ENCODE measurements around the gene APMAP. TPM values are rescaled to one million over a fixed set of nuclear protein-coding genes. Genes with fewer than 3 reads are reported as not detected.

Gene APMAP
- total and polyA plus RNA-seq, 7 donors: 9.6 to 55.8 (median 25.7) TPM

- Histone ChIP-seq H3K9me3 (no peaks in the 10 kb centered on the region), H3K4me1 (peaks cover 0 to 17% (median 8%) of the 10 kb centered on the region in 4 donors), H3K27ac (no peak overlapping the region), H3K4me3 (no peak overlapping the region), H3K27me3 (no peaks in the 10 kb centered on the region), H3K36me3 (peaks cover 19 to 86% (median 44%) of the 10 kb centered on the region in 4 donors)
- WGBS, 2 donors: 93 to 95% methylated on average over 25 of the region's 25 CpGs
- peak; percentile 56 for DNase-seq
- intact Hi-C loops (cut with DNase I): no loop called here
- TF ChIP-seq POLR2A (IDR thresholded peaks at IDR 0.05) (no peak), EP300 (IDR thresholded peaks at IDR 0.05) (no peak), CTCF (IDR thresholded peaks at IDR 0.05) (no peak), POLR2AphosphoS5 (IDR thresholded peaks at IDR 0.05) (no peak)
Observed at GRCh38 chr20:25013478-25014380, 21.2 kb upstream of the APMAP start.

- no peak overlapping the region for H3K4me3 ChIP-seq
- H3K4me1 ChIP-seq: peaks cover 0 to 20% (median 9%) of the 10 kb centered on the region in 4 donors
- no peak overlapping the region for H3K27ac ChIP-seq
- intact Hi-C loops (cut with DNase I): no loop called here
- no peaks in the 10 kb centered on the region for H3K9me3 ChIP-seq
- H3K36me3 ChIP-seq: peaks cover 19 to 97% (median 47%) of the 10 kb centered on the region in 4 donors
- WGBS, 2 donors: 95 to 96% methylated on average over 21 of the region's 21 CpGs
- DNase-seq: peak; percentile 53
- TF ChIP-seq POLR2AphosphoS5 (IDR thresholded peaks at IDR 0.05): no peak
- TF ChIP-seq EP300 (IDR thresholded peaks at IDR 0.05): no peak
- TF ChIP-seq CTCF (IDR thresholded peaks at IDR 0.05): no peak
- no peak for TF ChIP-seq POLR2A (IDR thresholded peaks at IDR 0.05)
- H3K27me3 ChIP-seq: no peaks in the 10 kb centered on the region
Observed at GRCh38 chr20:25012616-25013189, 20.2 kb upstream of the APMAP start.

GRCh38 chr20:25011831-25012241 lies 19.3 kb upstream of the APMAP start:
- Histone ChIP-seq H3K27ac (no peak overlapping the region), H3K9me3 (no peaks in the 10 kb centered on the region), H3K36me3 (peaks cover 18 to 98% (median 52%) of the 10 kb centered on the region in 4 donors), H3K27me3 (no peaks in the 10 kb centered on the region), H3K4me3 (no peak overlapping the region), H3K4me1 (peaks cover 0 to 22% (median 10%) of the 10 kb centered on the region in 4 donors)
- intact Hi-C loops (cut with DNase I): no loop called here
- peak; percentile 56 for DNase-seq
- 96 to 97% methylated on average over 12 of the region's 12 CpGs for WGBS, 2 donors
- TF ChIP-seq POLR2A (IDR thresholded peaks at IDR 0.05): no peak
- no peak for TF ChIP-seq CTCF (IDR thresholded peaks at IDR 0.05)
- TF ChIP-seq POLR2AphosphoS5 (IDR thresholded peaks at IDR 0.05): no peak
- TF ChIP-seq EP300 (IDR thresholded peaks at IDR 0.05): no peak

- Histone ChIP-seq H3K4me3 (no peak overlapping the region), H3K4me1 (peaks cover 0 to 28% (median 12%) of the 10 kb centered on the region in 4 donors), H3K9me3 (no peaks in the 10 kb centered on the region), H3K27me3 (no peaks in the 10 kb centered on the region), H3K36me3 (peaks cover 12 to 97% (median 55%) of the 10 kb centered on the region in 4 donors), H3K27ac (no peak overlapping the region)
- peak; percentile 45 for DNase-seq
- TF ChIP-seq POLR2AphosphoS5 (IDR thresholded peaks at IDR 0.05): no peak
- no peak for TF ChIP-seq CTCF (IDR thresholded peaks at IDR 0.05)
- TF ChIP-seq EP300 (IDR thresholded peaks at IDR 0.05): no peak
- TF ChIP-seq POLR2A (IDR thresholded peaks at IDR 0.05): no peak
- intact Hi-C loops (cut with DNase I): no loop called here
- 95 to 96% methylated on average over 6 of the region's 6 CpGs for WGBS, 2 donors
Observed at GRCh38 chr20:25011261-25011660, 18.7 kb upstream of the APMAP start.
